Natural killer cell (primary cell): Measurements from ENCODE around the gene MPZL1. TPM values are rescaled to one million over a fixed set of nuclear protein-coding genes. Genes with fewer than 3 reads are reported as not detected.

Experiments used
- ATAC-seq, 3 donors: fragments of 150-1000 bp in 2 of 3; fragments of 200-7000 bp in 1 of 3; cut with Tn5 transposase; 1 replicate in 1 of 3; 2 replicates in 2 of 3; pipeline ENCODE4 v1.10.0; 2021; ENCODE audit warnings: mild to moderate bottlenecking in 2 of 3, moderate library complexity in 2 of 3
- DNase-seq, 2 donors: peaks; one replicate each; pipeline versions ENCODE4 v3.0.0 to v3.0.0-alpha.2; 2013 to 2021; ENCODE audit warnings: mixed read lengths in 1 of 2
- H3K27ac ChIP-seq: one replicate; pipeline ENCODE4 v1.5.1; 2013; ENCODE audit warnings: mild to moderate bottlenecking, low read length
- H3K27me3 ChIP-seq: one replicate; pipeline ENCODE4 v1.6.1; 2013; ENCODE audit warnings: low read length; ENCODE audit not compliant: control insufficient read depth, insufficient read depth
- H3K36me3 ChIP-seq: one replicate; pipeline ENCODE4 v1.6.1; 2013; ENCODE audit warnings: low read length; ENCODE audit not compliant: control insufficient read depth, insufficient read depth
- H3K4me1 ChIP-seq: one replicate; pipeline ENCODE4 v1.6.1; 2013; ENCODE audit warnings: low read length; ENCODE audit not compliant: control insufficient read depth, insufficient read depth
- H3K4me3 ChIP-seq: one replicate; pipeline ENCODE4 v1.5.1; 2013; ENCODE audit warnings: low read length
- H3K9me3 ChIP-seq: one replicate; pipeline ENCODE4 v1.6.1; 2013; ENCODE audit warnings: low read length; ENCODE audit not compliant: control insufficient read depth, insufficient read depth
- H3K27ac Mint-ChIP-seq, 2 donors: one replicate each; pipeline ENCODE4 v1.8.0; 2022; ENCODE audit warnings: mild to moderate bottlenecking in 2 of 2, mixed read lengths in 2 of 2, moderate library complexity in 1 of 2
- H3K27me3 Mint-ChIP-seq, 2 donors: one replicate each; pipeline ENCODE4 v1.8.0; 2022; ENCODE audit warnings: low read depth in 2 of 2, mixed read lengths in 2 of 2
- H3K36me3 Mint-ChIP-seq: one replicate; pipeline ENCODE4 v1.8.0; 2022; ENCODE audit warnings: mixed read lengths
- H3K4me1 Mint-ChIP-seq, 2 donors: one replicate each; pipeline ENCODE4 v1.8.0; 2022; ENCODE audit warnings: mixed read lengths in 2 of 2
- H3K4me3 Mint-ChIP-seq: one replicate; pipeline ENCODE4 v1.8.0; 2022; ENCODE audit warnings: mild to moderate bottlenecking, moderate library complexity, mixed read lengths
- H3K9me3 Mint-ChIP-seq, 2 donors: one replicate each; pipeline ENCODE4 v1.8.0; 2022; ENCODE audit warnings: mixed read lengths in 2 of 2
- WGBS: methylation state at CpG from one replicate; pipeline ENCODE4 v1.1.7; 2013; ENCODE audit warnings: missing lambda C conversion rate; ENCODE audit not compliant: insufficient coverage; 5-methylcytosine and 5-hydroxymethylcytosine counted together
- intact Hi-C: fragments of 100-400 bp; cut with micrococcal nuclease; formaldehyde crosslinking; loops from one replicate; pipeline ENCODE4 v1.14.2; 2022
- total RNA-seq, 4 donors: library from RNA; stranded (reverse); fragments of 120-200 nt in 1 of 4; gene quantifications; one replicate each; pipeline versions ENCODE4 v1.2.3 to v1.2.4, GENCODE V29; 2013 to 2022
- TF ChIP-seq, protein P1 (sequence below): fragments of 200-600 bp; IDR thresholded peaks from one replicate; pipeline ENCODE4 v1.8.0; 2022; ENCODE audit warnings: antibody characterized with exemption

Gene MPZL1
- total RNA-seq, 3 donors from 2014 or later (not counting 1 experiment from before 2014, with no cell fraction given), result 3.4 to 4.6 (median 4.0) TPM

DNA sequence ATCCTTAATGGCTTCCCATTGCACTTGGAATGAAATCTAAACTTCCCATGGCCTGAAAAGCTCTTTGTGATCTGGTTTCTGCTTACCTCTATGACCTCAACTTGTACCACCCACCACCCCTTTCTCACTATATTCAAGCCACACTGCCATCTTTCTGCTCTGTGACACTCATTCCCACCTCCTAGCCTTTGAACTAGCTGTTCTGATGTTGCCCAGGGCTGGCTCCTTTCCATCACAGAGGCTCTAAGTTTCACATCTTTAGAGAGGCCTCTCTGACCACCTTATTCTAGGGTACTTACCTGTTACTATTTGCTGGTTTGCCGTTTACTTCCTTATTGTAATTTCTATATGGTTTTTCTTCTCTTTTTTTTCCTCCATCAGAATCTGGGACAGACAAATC, 4.2 kb downstream of the MPZL1 start:
- Mint-ChIP-seq H3K4me1 (peaks cover 9 to 13% of the 10 kb centered on the region in 2 donors), H3K27ac (no peak overlapping the region), H3K36me3 (no peaks in the 10 kb centered on the region), H3K9me3 (no peaks in the 10 kb centered on the region), H3K4me3 (no peak overlapping the region), H3K27me3 (peaks cover 0 to 8% of the 10 kb centered on the region in 2 donors)
- H3K9me3 ChIP-seq, result no peaks in the 10 kb centered on the region
- no peak for ATAC-seq
- no peaks in the 10 kb centered on the region for H3K27me3 ChIP-seq
- no CpG with 5 or more reads among the region's 1 CpG for WGBS
- intact Hi-C loops, result no loop called here
- no peak for DNase-seq
- no peaks in the 10 kb centered on the region for H3K36me3 ChIP-seq
- TF ChIP-seq, protein P1, sequence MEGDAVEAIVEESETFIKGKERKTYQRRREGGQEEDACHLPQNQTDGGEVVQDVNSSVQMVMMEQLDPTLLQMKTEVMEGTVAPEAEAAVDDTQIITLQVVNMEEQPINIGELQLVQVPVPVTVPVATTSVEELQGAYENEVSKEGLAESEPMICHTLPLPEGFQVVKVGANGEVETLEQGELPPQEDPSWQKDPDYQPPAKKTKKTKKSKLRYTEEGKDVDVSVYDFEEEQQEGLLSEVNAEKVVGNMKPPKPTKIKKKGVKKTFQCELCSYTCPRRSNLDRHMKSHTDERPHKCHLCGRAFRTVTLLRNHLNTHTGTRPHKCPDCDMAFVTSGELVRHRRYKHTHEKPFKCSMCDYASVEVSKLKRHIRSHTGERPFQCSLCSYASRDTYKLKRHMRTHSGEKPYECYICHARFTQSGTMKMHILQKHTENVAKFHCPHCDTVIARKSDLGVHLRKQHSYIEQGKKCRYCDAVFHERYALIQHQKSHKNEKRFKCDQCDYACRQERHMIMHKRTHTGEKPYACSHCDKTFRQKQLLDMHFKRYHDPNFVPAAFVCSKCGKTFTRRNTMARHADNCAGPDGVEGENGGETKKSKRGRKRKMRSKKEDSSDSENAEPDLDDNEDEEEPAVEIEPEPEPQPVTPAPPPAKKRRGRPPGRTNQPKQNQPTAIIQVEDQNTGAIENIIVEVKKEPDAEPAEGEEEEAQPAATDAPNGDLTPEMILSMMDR, result no peak
- no peak overlapping the region for H3K27ac ChIP-seq
- H3K4me3 ChIP-seq, result no peak overlapping the region
- peaks cover 5% of the 10 kb centered on the region for H3K4me1 ChIP-seq

DNA sequence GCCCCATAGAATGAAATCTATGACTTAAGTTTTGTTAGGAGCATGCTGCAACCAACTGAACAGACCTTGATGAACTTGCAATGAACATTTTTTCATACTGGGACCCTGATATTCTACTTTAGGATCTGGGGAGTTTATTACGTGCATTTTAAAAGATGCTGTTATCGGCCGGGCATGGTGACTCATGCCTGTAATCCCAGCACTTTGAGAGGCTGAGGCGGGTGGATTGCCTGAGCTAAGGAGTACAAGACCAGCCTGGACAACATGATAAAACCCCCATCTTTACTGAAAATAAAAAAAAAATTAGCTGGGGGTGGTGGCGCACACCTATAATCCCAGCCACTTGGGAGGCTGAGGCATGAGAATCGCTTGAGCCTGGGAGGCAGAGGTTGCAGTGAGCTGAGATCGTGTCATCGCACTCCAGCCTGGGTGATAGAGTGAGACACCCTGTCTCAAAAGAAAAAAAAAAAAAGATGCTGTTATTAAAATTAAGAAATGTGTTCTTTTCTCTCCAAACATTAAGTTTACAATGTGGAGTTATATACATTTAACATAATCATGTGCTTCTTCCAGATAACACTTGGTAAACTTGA, 7.1 kb downstream of the MPZL1 start:
- TF ChIP-seq, protein P1, result no peak
- H3K36me3 ChIP-seq, result no peaks in the 10 kb centered on the region
- Mint-ChIP-seq H3K27me3 (peaks cover 0 to 6% of the 10 kb centered on the region in 2 donors), H3K4me3 (no peak overlapping the region), H3K36me3 (no peaks in the 10 kb centered on the region), H3K4me1 (no peaks in the 10 kb centered on the region), H3K9me3 (no peaks in the 10 kb centered on the region), H3K27ac (no peak overlapping the region)
- H3K4me1 ChIP-seq, result no peaks in the 10 kb centered on the region
- H3K4me3 ChIP-seq, result no peak overlapping the region
- no peak overlapping the region for H3K27ac ChIP-seq
- 98% methylated on average over 7 of the region's 8 CpGs for WGBS
- intact Hi-C loops, result no loop called here
- DNase-seq (no peak), ATAC-seq (no peak)
- H3K9me3 ChIP-seq, result no peaks in the 10 kb centered on the region
- no peaks in the 10 kb centered on the region for H3K27me3 ChIP-seq

GRCh38 chr1:167734227-167734626, 12.4 kb downstream of the MPZL1 start:
- ATAC-seq (no peak), DNase-seq (no peak)
- Histone ChIP-seq H3K27me3 (no peaks in the 10 kb centered on the region), H3K9me3 (no peaks in the 10 kb centered on the region), H3K4me1 (no peaks in the 10 kb centered on the region), H3K27ac (no peak overlapping the region), H3K4me3 (no peak overlapping the region), H3K36me3 (no peaks in the 10 kb centered on the region)
- 97% methylated on average over 4 of the region's 4 CpGs for WGBS
- Mint-ChIP-seq H3K27me3 (no peaks in the 10 kb centered on the region), H3K4me1 (no peaks in the 10 kb centered on the region), H3K27ac (no peak overlapping the region), H3K36me3 (no peaks in the 10 kb centered on the region), H3K9me3 (no peaks in the 10 kb centered on the region), H3K4me3 (no peak overlapping the region)
- intact Hi-C loops, result no loop called here
- TF ChIP-seq, protein P1, result no peak

DNA sequence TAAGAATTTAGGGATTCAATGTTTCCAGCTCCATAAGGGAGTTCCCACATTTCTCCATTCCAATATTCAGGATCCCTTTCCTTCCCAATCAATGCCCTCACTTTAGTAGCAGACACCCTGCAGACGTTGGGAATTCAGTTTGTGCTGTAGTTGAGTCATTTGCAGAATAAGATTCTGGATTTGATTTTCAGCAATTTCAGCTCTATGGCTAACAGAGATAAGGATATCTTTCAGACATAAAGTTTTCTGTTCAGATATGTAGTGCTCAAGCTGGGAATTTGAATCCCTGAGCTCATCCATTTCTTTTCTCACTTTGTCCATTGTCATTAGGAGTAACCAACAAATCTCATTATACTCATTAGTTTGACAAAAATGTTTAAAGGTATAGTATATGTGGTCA, 13.1 kb downstream of the MPZL1 start:
- ATAC-seq (no peak), DNase-seq (no peak)
- TF ChIP-seq, protein P1, result no peak
- H3K9me3 Mint-ChIP-seq, result no peaks in the 10 kb centered on the region
- Histone ChIP-seq H3K9me3 (no peaks in the 10 kb centered on the region), H3K4me1 (no peaks in the 10 kb centered on the region), H3K4me3 (no peak overlapping the region), H3K36me3 (no peaks in the 10 kb centered on the region), H3K27me3 (no peaks in the 10 kb centered on the region), H3K27ac (no peak overlapping the region)
- H3K27me3 Mint-ChIP-seq, result no peaks in the 10 kb centered on the region
- 100% methylated on average over 1 of the region's 1 CpG for WGBS
- no peak overlapping the region for H3K4me3 Mint-ChIP-seq
- intact Hi-C loops, result no loop called here
- H3K36me3 Mint-ChIP-seq, result no peaks in the 10 kb centered on the region
- H3K4me1 Mint-ChIP-seq, result no peaks in the 10 kb centered on the region
- no peak overlapping the region for H3K27ac Mint-ChIP-seq
